NT2/D1 (cell line): Measurements from ENCODE around the gene PIK3CB.

Experiments used
- YY1 ChIP-seq: IDR thresholded peaks from 2 replicates; pipeline ENCODE4 v1.6.1; 2011; ENCODE audit not compliant: insufficient read length, insufficient read depth
- ZNF274 ChIP-seq: IDR thresholded peaks from 2 replicates; pipeline ENCODE4 v1.6.1; 2011; ENCODE audit warnings: mild to moderate bottlenecking, low read depth, low read length

GRCh38 chr3:138768946-138769345 lies 65.8 kb downstream of the PIK3CB start:
- no peak for TF ChIP-seq YY1
- TF ChIP-seq ZNF274: no peak
